DMS 273 (cell line): ENCODE measurements around the gene LRFN2.
A peak's percentile ranks its signal among the peaks of the same experiment; 100 is the strongest.

Experiments used
- DNase-seq: peaks from one replicate; lab custom pipeline; 2025; ENCODE audit not compliant: unreplicated experiment; lab: John Stamatoyannopoulos, UW

LRFN2 gene

DNA sequence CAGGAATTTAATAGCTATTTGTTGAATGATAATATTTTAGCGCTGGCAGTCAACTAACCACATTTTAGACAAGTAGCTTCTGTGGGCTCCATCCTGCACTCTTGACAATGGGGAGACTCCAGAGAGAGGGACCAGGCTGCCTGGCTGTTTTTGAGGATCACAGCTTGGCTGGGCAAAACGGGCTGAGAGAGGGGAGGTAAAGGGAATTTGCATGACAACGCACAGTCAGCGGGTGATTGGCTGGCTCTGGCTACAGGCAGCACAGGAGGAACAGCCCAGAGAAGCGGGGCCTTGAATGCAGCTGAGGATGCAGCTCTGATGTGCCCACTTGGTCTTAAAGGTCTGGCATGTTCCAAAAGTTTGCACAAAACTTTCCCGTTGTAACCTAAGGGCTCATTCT lies 41.2 kb downstream of the LRFN2 start:
- DNase-seq, result no peak

DNA sequence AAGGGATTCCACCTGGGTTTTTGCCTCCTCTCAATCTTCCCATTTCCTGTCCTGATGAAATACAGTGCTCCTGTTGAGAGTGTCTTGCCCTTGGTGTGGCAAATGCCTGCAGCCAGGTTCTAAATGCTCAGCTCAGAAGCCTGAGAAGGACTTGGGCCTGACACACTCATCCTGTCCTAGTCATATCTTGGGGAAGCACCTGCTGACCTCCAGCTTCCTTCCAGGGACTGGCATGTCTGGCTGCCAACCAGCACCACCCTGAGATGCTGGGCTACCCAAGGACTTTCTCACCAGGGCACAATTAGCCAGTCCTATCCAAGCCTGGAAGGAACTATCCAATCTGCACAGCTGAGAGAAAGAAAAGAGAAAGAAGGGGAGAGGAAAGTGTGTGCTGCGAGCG lies 43.4 kb downstream of the LRFN2 start:
- no peak for DNase-seq

DNA sequence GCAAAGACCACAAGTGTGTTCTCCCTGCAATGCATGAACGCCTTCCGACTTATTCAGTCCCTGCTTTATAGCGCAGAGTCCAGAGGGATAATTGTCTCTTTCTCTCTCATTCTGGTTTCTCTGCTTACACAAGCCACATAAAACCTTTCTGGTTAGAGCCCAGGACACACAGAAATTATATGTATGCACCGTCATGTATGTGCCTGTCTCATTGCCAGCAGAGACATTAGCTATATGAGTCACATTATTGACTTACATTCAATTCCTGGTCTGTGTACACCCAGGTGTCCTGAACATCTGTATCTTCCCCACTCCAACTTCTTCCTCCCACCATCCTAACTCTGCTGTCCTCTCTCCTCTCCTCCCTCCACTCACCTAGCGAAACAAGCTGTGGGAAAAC lies 44.0 kb downstream of the LRFN2 start:
- DNase-seq, result no peak

DNA sequence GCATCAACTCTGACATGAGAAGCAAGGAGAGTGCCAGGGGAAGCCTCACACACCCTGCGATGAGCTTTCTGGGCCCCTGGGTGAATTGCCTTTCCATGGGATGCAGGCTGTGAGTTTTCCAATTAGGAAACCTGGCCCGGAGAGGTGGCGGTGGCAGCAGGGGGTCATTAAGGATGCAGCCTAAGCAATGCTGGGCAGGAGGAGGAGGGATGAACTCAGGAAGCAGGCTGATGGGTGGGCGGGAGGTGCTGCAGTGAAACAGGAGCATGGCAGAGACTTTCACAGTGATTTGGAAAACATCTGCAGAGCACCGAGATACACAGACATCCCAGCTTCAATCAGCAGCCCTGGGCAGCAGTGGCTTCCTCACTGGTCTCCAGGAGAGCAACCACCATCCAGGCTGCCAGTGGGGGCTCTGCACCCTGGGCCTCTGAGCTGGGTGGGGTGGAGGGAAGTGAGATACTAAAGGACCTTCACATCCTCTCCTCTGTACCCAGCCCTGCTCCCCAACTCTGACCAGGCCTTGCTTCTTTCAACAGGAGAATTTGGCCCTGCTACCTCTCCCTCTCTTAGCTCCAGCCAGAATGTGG lies 44.9 kb downstream of the LRFN2 start:
- no peak for DNase-seq

DNA sequence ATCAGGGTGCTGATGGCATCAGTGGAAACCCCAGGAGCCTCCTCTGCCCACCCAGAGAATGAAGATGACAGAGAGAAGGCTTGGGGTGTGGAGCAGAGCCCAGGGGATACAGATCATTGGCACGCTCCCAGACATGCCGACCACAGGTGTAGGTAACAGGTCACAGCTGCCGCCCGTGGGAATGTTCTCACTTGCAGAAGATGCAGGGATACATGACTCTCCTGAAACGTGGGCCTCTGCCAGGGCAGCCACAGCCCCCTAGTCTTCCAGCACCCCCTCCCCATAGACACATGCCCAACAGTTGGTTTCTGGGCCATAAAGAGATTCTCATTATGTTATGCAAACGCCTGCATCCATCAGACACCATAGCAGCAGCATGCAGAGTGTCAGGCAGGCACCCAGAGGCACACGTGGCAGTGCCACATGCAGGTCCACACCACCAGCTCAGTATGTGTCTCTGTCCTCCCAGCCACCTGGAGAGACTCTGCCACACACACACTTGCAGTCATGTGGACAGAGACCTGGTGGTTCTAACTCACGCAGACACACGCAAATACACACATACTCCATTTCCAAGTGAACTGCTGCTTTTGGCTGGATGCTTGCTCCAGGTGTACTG lies 45.5 kb downstream of the LRFN2 start:
- no peak for DNase-seq

DNA sequence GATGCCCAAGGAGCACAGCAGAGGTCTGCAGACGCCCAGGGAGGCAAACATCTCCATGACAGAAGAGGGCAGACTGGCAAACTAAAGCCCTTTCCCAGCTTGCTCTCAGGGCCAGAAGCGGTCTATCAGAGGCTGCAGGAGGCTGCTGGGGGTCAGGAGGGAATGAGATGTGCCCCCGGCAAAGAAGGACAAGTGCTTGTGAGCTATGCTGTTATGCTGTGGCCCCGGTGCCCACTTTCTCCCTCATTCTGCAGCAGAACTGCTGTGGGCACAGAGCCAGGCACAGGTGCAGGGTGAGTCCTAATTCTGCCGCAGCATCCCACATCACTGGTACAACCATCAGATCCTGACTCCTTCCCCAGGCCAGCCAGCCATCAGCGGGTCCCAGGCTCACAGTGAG lies 46.4 kb downstream of the LRFN2 start:
- DNase-seq, result no peak

DNA sequence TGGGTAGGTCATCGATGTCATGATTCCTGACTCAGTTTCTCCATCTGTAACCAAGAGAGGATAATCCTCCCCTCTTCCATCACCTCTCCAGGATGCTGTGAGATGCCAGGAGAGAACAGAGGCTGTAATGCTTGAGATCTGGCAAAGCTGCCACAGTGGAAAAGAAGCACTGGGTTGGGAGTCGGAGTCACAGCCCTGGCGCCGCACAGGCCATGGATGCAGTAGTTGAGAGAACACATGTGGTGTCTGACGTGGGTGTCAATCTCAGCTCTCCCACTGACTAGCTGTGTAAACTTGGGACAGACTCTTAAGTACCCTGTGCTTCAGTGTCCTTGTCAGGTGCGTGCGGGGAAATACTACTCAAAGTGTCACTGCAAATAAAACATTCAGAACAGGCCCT lies 47.3 kb downstream of the LRFN2 start:
- DNase-seq, result no peak

DNA sequence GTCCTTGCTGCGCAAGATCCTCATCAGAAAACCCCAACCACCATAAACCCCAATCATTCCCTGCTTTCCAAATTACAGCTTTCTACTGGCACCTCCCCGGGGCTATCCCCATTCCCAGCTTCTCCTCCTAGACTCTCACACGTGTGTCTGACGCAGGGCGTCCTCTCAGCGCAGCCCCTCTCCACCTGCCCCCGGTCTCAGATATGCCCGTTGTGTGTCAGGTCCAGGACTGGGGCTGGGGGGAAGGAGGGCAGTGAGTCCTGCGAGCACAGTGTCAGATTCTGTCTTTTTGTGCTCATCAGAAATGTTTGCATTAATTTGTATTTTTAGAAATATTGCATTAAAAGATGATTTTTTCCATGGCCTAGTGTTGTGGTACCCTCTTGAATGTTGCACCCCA lies 48.6 kb downstream of the LRFN2 start:
- DNase-seq, result no peak

DNA sequence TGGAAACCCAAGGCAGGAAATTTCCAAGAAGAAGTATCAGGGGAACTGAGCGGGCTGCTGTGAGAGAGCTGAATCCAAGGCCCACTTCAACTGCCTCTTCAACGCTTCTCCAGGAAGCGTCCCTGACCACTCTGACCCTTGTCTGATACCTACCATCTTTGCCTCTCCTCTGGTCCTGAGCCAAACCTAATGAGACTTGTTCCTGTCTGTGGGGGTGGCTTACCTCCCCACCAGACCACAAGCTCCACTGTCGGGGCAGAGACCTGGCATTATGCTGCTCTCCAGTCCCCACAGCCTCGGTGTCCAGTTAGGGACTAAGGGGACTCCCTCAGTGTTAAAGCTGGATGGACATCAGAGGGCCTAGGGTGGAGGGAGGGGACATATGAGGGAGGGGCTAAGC lies 49.7 kb downstream of the LRFN2 start:
- no peak for DNase-seq

DNA sequence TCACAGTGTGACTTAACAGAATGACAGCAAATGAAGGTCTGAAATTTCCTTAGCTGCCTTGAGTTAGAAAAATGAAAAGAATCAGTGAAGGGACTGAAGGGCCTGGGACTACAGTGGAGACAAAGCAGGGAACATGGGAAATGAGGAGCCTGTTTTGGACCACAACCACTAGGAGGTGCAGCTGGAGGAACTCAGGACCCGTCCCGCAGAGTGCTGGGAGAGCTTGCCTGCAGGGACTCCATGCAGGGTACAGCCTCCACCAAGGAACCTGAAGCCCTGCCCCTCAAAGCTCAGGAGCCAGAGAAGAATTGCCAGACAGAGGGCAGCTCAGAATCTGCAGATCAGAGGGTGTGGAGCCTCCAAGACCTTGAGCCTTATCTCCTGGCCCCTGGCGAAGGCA lies 50.7 kb downstream of the LRFN2 start:
- peak; percentile 43 for DNase-seq

DNA sequence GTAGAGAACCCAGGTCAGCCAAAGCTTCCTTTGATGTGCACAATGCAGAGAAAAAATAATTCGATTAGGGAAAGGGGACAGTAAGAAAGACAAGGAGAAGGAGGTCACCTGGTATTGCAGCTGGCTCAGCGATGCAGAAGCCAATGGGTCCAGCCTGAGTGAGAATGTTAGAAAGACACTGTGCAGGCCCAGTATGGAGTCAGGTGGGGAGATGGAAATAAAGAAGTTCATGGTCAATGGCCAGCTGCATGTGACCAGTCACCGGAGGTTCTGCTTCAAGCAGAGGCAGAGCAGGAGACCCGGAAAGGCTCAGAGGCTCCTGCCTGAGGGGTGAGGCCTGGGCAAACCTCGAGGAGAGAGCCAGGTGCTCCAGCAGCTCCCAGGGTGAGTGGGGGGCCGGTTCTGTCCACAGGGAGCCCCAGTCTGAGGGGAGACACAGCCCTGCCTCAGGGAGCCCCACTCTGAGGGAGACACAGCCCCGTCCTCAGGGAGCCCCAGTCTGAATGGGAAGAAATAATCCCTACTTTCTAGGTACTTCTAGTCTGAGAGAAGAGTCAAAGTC lies 51.3 kb downstream of the LRFN2 start:
- DNase-seq, result no peak

DNA sequence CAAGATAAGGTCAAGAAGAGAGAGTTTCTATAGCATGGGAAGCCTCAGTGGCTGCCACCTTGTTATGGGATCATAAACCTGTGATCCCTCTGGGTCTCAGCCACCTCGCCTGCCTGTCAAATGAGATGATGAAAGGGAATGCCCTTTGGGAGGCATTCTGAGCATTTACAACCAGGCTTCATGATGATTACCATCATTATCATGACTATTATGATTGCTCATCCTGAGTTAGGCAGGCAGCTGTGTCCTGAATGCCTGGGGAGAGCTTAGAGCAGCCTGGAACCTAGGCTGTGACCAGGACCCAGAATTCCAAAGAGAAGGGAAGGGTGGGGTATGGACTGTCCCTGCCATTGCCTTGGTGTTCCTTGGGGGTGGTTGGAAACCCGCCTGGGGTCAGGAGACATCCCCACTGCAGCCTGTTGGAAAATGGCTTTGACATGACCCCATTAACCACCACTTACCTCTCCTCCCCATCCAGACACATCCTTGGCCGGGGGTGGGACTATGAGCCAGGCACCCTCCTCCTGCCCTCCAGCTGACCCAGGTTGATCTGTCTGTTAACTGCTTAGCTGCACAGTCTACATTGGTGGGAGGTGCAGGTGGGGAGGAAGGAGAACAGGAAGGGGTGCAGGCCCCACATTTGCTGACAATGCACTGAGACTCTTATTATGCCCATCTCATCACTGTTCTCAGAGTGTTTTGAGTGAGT lies 51.9 kb downstream of the LRFN2 start:
- no peak for DNase-seq

DNA sequence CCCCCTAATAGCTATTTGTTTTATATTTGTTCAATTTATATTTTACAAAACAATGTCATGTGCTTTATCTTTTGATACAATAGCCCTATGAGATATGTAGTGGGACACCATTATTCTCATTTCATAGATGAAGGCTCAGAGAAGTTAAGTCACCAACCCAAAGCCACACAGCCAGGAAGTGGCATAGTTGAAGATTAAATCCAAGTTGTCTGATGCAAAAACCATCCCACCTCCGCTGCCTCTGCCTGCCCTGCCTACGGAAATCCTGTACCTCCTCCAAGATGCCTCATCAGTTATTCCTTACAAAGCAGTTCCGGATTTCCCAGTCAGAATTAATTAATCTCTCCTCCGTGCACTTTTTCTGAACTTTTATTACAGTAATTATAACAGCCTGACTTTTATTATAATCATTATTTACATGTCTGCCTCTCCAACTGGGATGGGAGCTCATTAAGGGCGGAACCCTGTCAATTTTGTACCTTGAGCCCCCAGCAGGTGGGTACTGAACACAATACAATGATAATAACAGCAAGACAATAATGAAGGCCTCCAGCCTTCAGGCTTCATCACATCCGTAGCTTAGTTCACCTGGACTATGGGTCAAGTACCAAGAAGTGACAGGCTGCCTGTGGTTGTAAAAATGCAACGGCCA lies 54.7 kb downstream of the LRFN2 start:
- DNase-seq, result no peak

DNA sequence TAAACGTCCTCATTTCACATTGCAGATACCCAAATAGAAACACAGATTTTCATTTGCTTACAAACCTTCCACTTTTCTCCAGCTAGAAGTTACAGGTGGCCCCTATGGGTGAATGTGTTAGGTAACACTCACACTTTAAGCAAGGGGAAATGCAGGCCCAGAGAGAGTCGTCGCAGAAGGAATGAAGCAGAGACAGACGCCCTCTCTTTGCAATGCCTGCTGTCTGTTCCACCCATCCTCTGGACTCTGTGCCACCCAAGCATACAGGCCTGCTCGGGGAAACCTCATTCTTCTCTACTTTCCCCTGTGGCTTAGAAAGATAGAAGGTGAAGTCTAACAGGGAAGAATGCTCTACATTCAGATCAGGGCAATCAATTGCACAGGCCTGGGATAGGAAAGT lies 57.2 kb downstream of the LRFN2 start:
- DNase-seq, result no peak

DNA sequence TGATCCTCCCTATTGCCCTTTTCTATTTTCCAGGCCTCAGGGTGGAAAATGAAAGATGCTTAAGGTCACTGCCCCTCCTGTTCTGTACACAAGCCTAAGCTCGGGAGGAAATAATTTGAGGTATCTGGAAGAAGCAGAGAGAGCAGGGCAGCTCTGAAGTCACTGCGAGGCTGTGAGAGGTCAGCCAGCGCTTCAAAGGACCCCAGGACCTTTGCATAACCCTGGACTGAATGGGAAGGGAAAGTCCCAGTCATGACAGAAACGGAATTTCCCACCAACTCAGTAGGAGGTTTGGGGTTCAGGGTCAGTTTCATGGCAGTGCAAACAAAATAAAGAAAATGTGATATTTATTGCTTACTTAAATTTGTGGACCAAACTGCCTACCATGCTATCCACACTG lies 58.1 kb downstream of the LRFN2 start:
- no peak for DNase-seq

DNA sequence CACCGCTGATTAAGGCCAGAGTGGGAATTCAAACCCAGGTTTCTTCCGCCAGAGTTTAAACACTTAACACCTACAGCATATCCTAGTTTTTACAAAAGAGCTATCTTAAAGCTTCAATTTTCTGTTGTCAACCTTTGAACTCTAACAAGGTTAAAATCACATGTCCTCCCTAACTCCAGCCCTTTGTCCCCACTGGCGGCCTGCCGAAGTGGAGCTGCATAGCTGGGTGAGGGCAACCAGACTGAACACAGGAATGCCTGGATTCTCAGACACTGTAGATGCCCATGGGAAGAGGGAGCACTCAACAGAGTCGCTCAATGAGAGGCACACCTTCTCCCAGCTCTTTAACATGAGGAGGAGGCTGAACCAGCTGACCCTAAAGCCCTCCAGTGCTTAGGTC lies 59.1 kb downstream of the LRFN2 start:
- no peak for DNase-seq

DNA sequence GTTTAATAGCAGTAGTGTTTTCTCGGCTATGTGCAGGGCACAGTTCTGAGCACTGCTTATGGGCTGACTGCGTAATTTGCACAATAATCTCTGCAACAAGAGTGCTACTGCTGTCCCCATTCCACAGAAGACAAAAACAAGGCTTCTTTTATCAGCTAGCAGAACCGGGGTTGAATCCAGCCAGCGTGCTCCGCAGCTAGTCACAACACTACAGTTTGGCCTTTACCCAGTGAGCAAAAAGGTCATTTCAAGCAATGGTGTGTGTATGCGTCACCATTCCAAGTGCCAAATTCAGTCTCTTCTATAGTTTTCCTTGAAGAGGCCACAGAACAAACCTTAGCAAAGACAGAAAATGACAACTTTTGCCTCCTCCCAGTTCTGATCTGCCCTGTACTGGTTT lies 61.1 kb downstream of the LRFN2 start:
- DNase-seq, result no peak

DNA sequence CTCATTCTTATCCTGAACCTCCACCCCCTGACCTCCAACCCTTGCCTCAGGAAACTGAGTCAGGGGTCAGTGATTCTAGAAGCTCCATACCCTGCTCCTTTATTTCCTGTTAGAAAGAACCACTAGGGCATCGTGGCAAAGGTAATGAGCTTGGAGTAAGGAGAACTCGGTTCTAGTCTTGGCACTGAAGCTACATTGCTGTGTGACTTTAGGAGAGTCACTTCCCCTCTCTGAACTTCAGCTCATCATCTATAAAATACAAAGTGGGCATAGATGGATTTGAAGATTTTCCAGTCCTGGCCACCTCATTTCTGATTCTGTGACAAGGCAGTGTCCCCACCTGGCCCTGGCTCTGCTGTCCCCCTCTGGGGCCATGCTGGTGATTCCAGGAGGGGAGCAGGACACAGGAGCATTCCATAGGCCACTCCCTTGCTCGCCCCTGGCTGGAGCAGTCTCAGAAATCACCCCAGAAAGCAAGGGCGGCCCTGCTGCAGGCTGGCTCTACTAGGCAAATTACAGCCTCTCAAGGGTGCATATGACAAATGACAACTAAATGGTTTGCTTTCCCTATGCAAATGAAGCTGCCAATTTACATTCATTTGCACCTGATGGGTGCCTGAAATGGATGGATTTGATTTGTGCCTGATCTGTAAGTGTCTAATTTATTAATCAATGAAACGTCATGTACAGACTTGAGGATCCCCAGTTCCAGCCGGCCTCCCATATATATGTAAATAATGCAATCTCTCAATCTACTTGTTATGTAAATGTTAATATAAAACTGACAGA lies 62.2 kb downstream of the LRFN2 start:
- DNase-seq, result no peak

DNA sequence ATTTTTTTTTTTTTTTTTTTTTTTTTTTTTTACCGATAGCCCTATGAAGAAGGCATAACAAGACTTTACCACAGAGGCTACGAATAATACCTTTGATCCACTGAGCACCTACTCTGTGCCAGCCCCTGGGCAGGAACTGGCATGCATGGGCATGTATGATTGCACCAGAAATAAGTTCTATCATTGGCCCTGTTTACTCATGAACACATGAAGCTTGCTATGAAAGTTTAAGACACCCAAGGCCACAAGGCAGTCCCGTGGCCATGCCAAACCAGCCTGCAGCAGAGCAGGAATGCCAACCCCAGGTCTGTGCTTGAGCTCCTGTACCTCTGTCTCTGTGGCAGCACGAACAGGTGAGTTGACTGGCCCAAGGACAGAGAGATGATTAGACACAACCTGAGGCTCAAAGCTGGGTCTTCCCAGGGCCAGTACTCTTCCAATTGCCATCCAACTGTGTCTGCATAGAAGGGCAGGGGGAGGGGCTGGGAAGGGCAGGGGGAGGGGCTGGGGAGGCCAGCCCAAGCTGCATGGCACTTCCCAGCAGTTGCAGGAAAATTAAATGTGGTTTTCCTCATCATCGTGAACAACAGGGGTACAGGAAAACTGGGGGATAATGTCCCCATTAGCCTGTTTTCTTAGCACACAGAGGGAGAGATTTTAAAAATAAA lies 63.5 kb downstream of the LRFN2 start:
- DNase-seq, result no peak

DNA sequence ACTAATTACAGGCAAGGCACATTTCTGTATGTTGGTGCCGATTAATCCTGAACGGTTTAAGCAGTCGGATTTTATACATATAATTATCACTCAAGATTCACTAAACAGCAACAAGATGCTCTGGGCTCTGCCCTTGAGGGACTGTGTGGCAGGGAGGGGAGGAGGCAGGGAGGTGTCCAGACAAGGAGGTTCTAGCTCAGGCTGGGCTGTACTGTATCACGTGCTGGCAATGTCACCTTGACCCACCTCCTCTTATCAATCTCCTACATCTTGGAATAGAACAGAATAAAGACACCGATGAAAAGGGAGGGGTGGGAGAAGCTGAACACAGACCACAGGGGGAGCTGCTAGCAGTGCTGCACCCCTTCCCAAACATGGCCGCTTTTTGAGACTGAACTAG lies 65.7 kb downstream of the LRFN2 start:
- no peak for DNase-seq

DNA sequence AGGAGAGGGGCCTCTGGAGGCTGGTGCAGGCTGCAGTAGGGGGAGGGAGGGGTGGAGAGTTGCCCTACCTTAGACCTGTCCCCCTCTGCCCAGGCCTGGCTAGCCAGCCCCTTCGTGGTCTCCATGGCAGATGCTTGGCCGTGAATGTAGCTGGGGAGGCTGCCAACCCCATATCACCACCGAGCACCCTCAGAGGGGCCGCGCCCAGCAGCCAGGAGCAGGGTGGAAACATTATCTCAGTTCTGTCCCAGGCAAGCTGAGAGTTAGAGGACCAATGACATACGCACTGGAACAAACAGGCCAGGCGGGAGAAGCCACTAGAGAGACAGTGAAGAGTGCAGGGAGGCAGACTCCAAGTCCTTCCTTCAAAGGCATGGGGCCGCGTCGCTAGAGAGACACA lies 66.5 kb downstream of the LRFN2 start:
- DNase-seq, result no peak
